GM04504 (cell line): ENCODE measurements around the gene LRRC41.
"Not testable (repeated sequence)": the region's sequence is repeated elsewhere in the genome, so short reads cannot be mapped to it uniquely, and the experiment has no call there.

ENCODE experiments used
- DNase-seq: peaks from one replicate; pipeline ENCODE4 v3.0.0-alpha.2; 2012; ENCODE audit warnings: low read depth

Gene LRRC41

DNA sequence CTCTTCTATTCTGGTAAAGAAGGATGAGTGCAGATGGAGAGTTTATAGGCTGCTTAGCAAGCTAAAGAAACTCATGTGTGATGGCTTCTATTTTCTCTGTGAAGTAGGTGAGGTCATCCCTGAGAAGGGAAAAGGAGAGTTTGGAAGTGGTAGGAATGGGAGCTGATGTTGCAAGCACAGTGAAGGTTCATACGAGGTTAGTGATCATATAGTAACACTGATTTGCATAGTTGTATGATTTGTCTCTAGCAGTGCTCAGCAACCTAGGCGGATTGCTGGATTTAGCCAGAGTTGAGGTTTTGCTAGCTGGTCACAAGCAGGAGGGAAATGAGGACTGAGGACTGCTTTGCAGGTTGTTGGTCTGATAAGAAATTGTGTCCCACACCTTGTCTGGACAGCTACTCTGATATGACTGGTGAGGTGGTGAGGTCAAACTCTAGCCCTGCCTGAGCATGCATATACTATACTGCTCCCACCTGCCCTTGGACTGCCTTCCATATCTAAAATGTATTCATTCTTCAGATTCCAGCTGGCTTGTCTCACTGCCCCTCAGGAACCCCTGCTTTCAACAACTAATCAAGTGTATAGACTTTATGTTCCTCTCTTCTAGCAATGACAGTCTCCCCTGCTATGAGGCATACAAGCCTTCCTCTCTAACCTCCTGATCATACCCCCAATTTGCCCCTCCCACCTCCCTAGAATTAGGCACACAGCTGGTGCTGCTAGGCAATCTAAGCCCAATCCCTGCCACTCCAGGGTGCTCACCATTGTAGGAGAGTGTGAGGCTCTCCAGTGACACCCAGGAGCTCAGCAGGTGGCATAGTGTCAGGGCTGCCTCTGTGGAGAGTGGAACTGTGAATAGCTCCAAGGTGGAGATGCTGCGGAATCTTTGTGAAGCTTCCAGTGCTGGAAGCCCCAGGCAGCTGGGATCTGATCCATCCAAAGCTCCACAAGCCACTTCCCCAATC is 18.5 kb downstream of the LRRC41 start:
- DNase-seq, result no peak

DNA sequence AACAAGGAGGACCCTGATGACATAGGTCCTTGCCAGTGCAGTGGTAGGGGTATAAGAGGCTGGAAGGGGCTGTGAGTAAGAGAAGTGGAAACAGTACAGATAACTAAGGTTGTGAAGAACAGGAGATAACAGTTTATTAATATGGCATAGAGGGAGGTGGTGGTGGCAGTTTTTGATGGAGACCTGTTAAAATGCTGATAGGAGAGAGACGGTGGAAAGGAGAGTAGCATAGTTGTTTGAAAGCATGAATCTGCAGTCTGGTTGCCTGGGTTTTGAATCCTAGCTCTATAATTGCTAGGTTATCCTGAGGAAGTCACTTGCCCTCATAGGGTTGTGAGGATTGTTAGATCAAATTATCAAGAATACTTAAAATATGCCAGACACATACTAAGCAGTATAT is 19.4 kb downstream of the LRRC41 start:
- no peak for DNase-seq

DNA sequence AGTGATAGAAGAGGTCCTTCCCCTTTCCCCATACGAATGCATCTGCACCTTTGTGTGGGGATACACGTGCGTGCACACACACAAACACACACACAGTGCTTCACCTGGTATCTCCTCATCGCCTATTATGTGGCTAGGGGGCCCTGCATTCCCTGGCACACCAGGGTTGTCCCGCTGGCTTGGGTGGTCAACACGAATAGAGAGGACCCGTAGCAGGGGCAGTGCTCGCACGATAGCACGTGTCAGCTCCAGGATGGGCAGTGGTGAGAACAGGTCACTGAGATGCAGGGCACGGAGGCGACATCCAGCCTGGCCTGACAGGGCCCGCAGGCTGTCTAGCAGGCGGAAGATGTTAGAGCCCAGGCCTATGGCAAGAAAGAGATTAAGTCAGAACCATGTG is 22.4 kb downstream of the LRRC41 start:
- no peak for DNase-seq

DNA sequence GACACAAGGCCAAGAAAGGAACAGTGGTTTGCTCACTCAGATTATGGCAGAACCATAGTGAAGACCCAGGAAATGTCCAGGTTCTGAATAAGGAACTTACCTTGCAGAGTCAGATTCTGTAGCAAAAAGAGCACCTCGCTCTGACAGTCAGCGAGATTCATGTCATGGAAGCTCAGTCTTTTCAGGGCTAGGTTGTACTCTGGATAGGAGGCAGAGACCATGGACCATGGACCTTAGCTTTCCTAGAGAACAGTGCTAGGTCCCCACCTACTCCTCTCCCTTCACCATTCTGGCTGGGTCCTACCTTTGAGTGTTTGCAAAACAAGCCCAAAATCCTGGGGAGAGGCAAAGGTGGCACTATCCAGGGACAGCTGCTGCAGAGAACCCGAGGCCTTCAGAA is 23.3 kb downstream of the LRRC41 start:
- DNase-seq, result no peak

DNA sequence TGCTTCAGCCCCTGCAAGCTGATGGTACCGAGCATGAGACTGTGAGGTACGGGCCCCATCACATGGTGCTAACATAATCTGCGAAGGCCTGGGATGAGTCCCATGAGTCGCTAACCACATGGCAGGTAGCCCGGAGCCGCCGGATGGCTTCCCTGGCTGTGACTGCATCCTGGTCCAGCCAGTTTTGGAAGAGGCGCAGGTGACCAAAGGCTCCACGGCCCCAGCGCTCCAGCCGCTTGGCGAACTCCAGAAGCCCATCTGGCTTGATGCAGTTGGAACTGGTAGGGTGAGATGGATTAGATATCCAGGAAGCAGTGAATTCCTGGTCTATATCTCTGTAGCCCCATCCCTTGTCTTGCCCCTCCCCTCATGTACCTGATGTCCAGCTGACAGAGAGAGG is 24.6 kb downstream of the LRRC41 start:
- no peak for DNase-seq

DNA sequence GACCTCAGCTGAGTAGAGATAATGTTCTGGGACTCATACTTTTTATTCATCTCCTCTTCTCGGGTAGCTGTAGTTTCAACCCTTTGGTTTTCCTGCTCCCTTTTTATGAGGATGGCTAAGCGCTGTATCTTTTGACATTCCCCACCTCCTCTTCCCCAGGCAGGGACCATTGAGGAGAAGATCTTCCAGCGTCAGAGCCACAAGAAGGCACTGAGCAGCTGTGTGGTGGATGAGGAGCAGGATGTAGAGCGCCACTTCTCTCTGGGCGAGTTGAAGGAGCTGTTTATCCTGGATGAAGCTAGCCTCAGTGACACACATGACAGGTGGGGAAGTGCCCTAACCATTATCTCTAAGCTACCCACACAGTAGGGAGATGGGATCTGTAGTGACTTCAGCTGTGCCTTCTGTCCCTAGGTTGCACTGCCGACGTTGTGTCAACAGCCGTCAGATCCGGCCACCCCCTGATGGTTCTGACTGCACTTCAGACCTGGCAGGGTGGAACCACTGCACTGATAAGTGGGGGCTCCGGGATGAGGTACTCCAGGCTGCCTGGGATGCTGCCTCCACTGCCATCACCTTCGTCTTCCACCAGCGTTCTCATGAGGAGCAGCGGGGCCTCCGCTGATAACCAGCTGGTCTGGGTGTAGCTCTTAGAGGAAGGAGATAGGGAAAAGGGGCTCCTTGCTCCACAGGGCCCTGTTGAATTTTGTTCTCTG is 25.6 kb downstream of the LRRC41 start:
- DNase-seq, result no peak

DNA sequence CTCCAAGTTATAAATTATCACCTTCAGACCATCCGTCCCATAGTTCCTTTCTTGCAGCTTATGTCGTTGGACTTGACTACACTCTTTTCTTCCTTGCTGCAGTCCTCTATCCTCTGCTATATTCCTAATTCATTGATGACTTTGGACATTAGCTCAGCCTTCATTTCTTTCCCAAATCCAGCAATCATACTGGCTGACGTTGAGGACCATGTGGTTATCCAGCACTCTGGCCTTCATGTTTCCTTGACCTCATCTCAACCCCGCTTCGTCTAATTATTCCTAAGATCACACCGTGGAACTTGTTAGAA is 28.4 kb downstream of the LRRC41 start:
- DNase-seq, result no peak

DNA sequence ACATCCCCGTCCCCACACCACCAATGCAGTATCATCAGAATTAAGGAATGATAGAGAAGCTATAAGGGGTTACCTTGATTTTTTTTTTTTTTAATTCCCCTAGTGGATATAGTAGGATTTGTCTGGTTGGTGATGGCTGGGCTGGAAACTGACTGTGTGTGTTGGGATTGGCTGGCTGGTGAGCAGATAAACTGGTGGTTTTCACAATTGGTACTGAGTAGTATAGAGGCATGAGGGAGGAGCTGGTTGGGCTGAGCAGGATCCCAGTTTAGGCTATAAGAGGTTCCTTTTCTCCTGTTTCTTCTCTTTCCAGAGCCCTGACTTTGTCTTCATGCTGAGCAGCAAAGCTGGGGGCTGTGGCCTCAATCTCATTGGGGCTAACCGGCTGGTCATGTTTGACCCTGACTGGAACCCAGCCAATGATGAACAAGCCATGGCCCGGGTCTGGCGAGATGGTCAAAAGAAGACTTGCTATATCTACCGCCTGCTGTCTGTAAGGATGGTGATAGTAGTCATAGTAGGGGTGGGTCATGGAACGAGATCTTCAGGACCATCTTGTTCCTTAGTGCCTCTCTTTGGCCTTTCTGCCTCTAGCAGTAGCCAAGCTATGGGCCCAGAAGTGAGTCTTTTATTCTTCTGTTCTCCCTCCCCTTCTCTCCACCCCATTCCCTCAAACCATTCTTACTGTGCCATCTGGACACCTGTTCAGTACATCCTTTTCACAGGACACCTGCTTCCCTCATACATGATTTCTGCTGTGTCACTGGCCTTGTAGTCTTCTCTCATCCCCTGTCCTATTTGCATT is 29.0 kb downstream of the LRRC41 start:
- no peak for DNase-seq

DNA sequence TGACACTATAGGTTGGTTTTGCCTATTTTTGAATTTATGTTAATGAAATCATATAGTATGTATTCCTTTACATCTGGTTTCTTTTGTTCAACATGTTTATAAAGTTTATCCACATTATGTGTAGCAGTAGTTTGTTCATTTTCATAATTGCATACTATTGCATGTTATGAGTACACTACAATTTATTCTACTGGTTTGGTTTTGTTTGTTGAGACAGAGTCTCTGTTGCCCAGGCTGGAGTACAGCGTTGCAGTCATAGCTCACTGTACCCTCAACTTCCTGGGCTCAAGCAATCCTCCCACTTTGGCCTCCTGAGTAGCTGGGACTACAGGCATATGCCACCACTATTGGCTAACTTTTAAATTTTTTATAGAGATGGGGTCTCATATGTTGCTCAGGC is 34.8 kb downstream of the LRRC41 start:
- DNase-seq, result no peak

DNA sequence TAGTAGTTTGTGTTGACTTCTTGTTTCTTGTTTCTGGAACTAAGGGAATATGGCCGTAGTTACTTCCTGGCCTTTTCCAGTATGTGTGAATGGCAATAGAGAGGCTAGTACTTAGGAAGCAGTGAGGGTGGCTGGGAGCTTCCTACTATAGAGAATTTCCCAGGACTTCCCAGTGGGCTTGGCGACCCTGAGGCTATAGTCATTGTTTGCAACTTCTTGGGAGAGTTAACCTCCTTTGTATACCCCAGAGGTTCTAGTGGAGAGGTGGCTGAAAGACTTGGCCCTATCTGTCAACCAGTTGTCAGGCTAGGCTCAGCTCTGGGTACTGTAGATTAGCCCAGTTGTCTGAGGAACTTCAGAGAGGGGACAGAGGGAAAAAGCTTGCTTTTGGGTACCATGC is 40.3 kb downstream of the LRRC41 start:
- DNase-seq, result no peak

DNA sequence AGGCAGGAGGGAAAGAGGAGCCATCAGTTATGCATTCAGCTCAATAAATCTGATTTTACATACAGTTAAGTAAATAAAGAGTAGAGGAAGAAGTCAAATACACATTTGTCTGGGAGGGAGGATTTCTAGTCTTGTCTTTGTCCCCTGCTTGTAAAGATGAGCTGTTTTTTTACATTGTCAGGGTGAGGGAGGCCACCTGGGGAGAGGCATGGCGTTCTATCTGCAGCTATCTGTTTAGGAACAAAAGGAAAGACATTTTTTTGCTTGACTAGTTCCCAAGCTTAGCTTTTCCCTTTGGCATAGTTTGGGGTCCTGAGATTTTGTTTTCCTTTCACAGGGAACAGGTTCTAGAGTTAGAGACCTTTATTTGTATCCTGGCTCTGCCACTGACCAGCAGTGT is 40.9 kb downstream of the LRRC41 start:
- DNase-seq, result no peak

DNA sequence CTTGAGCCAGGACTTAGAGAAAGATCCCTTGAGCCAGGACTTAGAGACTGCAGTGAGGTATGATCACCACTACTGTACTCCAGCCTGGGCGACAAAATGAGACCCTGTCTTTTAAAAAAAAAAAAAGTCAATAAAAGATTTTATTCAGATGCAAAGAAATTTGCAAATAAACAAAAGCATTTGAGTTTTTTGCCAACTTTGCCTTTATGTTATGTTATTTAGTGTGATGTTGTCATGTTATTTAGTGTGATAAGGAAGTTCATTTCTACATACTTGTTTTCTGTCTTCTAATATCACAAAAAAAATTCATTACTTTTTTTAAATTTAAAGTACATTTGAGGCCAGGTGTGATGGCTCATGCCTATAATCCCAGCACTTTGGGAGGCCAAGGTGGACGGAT is 46.9 kb downstream of the LRRC41 start:
- DNase-seq, result no peak

DNA sequence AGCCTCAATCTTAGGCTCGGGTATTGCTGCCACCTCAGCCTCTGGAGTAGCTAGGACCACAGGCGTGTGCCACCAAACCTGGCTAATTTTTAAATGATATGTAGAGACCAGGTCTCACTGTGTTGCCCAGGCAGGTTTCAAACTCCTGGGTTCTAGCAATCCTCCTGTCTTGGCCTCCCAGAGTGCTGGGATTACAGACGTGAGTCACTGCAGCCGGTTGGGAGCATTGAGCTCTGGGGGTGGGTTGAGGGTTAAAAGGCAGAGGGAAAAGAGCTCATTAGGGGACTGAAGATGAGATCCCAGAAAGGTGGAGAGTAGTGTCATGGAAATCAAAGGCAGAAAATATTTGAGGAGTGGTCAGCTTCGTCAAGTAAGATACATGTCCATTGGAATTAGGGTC is 48.7 kb downstream of the LRRC41 start:
- no peak for DNase-seq

DNA sequence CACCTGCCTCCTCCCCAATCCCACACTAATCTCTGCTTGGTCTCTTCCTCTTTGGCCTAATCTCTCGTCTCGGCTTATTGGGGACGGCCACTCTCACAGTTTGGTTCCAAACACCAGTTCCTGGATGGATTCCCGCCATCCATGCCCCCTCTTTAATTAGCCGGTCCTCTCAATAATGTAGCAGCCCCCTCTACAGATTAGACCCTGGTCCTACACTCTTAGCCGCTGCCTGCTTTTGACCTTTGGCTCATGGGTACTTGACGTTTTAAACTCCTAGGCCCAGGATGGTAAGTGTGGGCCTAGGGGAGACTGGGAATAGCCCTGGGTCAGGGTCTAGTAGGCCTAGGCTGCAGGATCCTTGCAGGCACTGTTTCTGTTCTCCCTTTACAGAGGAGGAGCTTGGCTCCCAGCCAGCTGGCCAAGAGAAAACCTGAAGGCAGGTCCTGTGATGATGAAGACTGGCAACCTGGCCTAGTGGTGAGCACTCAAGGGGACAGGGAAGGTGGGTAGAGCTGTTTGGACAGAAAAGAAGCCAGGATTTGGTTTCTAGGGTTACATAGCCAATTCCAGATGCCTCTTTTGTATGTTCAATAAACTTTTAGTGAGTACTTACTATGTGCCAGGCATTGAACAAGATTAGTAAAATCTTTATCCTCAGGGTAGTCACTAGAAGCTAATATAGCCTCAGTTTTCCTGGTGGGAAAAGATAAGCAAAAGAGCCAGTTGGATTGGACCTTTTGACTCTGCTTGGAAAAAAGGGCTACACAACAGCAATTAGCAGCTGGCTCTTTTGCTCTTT is 55.1 kb downstream of the LRRC41 start:
- DNase-seq, result no peak

DNA sequence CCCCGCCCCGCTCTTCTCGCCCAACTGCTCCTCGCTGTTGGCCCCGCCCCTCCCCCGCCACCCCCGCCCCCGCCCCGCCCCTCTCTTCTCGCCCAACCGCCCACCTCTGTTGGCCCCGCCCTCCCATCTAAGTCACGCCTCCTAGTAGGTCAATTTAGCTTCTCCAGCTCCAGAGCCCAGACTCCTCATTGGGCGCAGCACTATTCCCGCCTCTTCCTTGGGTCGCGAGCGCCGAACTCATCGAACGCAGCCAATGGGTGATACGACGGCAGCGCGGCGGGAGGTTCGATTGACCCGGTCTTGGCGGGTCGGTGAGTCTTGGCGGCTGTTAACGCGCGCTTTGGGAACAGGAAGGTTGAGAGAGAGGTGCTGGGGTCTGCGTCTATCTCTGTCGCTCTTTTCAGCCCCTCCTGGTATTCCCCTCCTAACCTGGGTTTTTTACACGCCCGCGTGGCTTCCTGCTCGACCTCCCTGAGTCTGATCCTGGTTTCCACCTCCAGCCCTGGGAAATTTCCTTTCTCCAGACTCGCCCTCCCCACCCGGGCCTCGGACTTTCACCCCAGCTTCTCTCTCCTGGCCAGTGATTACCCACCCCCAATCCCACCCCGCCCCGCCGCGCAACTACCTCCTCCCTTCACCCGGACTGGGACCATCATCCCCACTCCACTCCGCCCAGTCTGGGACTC is 55.8 kb downstream of the LRRC41 start, which contains the start of gene RAD54L:
RAD54L (plus strand) TSS at position 328 of the 686 bp plus-strand sequence. CDS start 643 bp downstream, outside the sequence.
- DNase-seq, result peak; percentile 97

DNA sequence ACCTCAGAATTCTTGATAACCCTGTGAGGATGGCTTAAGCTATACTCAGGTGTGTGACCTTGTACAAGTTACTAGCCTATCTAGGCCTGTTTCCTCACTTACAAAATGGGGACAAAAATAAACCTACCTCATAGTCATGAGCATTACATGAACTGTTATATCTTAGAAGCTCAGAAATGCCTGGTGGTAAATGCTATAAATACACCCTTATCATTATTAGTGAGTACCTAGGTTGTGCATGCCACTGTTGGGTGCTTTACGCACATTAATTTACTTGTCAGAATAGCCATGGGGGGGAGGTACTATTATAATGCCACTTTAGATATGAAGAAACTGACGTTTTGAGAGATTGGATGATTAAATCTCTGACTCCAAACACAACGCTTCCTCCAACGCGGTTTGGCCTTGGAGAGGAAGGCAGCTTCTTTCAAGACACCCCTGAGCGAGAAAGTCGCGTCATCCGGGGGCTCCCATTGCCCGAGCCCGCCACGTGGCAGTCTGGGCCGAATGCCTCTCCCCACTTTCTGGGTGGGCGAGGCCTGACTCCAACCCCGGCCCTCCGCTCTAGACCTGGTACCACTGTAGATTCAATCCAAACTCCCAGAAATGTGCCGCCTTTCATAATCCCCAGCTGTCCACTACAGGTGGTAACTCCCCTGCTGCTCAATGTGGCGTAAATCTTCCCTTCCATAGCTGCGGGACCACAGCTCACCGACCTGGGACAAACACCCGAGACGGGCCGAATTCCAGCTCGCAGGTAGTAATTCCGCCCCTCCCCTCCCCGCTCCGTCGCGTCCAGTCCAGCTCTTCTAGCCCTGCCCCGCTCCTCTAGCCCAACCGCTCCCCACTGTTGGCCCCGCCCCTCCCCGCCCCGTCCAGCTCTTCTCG is 56.6 kb downstream of the LRRC41 start:
- peak; percentile 10 for DNase-seq

DNA sequence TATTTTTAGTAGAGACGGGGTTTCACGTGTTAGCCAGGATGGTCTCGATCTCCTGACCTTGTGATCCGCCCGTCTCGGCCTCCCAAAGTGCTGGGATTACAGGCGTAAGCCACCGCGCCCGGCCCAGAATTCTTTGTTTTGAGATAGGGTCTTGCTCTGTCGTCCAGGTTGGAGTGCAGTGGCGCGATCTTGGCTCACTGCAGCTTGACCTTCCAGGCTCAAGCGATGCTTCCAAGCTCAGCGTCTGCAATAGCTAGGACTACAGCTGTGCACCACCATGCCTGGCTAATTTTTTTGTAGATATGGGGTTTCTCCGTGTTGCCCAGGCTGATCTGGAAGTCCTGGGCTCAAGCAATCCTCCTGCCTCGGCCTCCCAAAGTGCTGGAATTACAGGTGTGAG is 57.3 kb downstream of the LRRC41 start:
- not testable (repeated sequence) for DNase-seq

DNA sequence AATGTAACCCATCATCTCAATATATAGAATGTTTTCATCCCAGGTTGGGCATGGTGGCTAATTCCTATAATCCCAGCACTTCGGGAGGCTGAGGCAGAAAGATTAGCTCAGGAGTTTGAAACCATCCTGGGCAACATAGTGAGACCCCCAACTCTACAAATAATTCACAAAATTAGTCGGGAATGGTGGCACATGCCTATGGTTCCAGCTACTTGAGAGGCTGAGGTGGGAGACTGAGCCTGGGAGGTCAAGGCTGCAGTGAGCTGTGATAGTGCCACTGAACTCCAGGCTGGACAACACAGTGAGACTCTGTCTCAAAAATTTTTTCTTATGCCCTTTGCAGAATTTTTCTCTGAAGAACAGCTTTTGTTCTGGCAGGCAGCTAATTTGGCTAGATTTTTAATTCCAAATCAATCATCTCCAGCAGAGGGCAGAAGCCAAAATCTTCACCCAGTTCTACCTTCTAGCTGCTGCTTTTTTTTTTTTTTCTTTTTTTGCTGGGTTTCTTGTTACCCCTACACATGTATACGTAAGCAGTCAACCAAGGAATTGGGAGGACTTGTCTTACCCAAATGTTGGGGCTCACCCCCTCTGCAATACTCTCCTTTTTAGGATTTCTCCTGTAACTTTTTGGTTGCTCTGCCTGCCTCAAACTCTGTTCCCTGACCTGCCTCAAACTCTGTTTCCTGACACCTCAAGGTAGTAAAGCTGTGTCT is 58.6 kb downstream of the LRRC41 start:
- DNase-seq, result no peak

DNA sequence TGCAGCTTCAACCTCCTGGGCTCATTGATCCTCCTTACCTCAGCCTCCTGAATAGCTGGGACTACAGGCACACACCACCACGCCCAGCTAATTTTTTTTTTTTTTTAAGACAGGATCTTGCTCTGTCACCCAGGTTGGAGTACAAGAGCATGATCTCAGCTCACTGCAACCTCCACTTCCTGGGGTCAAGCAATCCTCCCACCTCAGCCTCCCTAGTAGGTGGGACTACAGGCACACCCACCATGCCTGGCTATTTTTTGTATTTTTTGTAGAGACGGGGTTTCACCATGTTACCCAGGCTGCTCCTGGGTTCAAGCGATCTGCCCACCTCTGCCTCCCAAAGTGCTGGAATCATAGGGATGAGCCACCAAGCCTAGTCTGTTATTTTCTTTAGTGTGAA is 59.6 kb downstream of the LRRC41 start:
- DNase-seq, result not testable (repeated sequence)
